IMR-90 (cell line): ENCODE measurements around the gene LRRC1. TPM values are rescaled to one million over a fixed set of nuclear protein-coding genes. Genes with fewer than 3 reads are reported as not detected.

ENCODE experiments used
- ATAC-seq: fragments of 200-7000 bp; cut with Tn5 transposase; 2 replicates; pipeline ENCODE4 v1.9.1; 2020; ENCODE audit warnings: low read depth, mild to moderate bottlenecking, moderate library complexity
- BruUV-seq: library from RNA; stranded (reverse); fragments of 400-500 nt; replicated peaks from 2 replicates; lab custom pipeline; 2021; lab: Mats Ljungman, UMichigan
- CTCF ChIA-PET: fragments of 300-600 bp; formaldehyde crosslinking; extraction: SDS; loops from one replicate; lab custom pipeline; 2021; ENCODE audit warnings: antibody characterized with exemption; lab: Yijun Ruan, JAX
- POLR2A ChIA-PET: fragments of 300-600 bp; sonication (Branson Sonifier 250); formaldehyde crosslinking; loops from one replicate; lab custom pipeline; 2022; ENCODE audit warnings: antibody characterized with exemption; ENCODE audit not compliant: unreplicated experiment; lab: Charles Lee
- DNase-seq: peaks from one replicate; pipeline ENCODE4 v3.0.0; 2013
- H2AFZ ChIP-seq: replicated peaks from 2 replicates; pipeline ENCODE3; 2013; ENCODE audit warnings: low read length, mild to moderate bottlenecking; ENCODE audit not compliant: poor library complexity
- H2AK5ac ChIP-seq: 2 replicates; pipeline ENCODE4 v1.6.1; 2013; ENCODE audit warnings: low read depth, low read length, inconsistent platforms
- H2AK9ac ChIP-seq: replicated peaks from 2 replicates; pipeline ENCODE3; 2013; ENCODE audit warnings: mild to moderate bottlenecking, low read depth, low read length, moderate library complexity; ENCODE audit not compliant: poor library complexity
- H2BK120ac ChIP-seq: 2 replicates; pipeline ENCODE4 v1.6.1; 2013; ENCODE audit warnings: low read depth, low read length, inconsistent platforms
- H2BK15ac ChIP-seq: 3 replicates; pipeline ENCODE4 v1.6.1; 2013; ENCODE audit warnings: low read depth, low read length, inconsistent platforms
- H2BK20ac ChIP-seq: 2 replicates; pipeline ENCODE4 v1.6.1; 2013; ENCODE audit warnings: low read depth, mild to moderate bottlenecking, inconsistent platforms, low read length, moderate library complexity
- H2BK5ac ChIP-seq: 2 replicates; pipeline ENCODE4 v1.6.1; 2013; ENCODE audit warnings: mild to moderate bottlenecking, low read depth, low read length, inconsistent platforms; ENCODE audit not compliant: poor library complexity, severe bottlenecking
- H3K14ac ChIP-seq: replicated peaks from 2 replicates; pipeline ENCODE4 v1.6.1; 2013; ENCODE audit warnings: low read depth, low read length, inconsistent platforms
- H3K18ac ChIP-seq: 2 replicates; pipeline ENCODE4 v1.6.1; 2013; ENCODE audit warnings: low read depth, low read length, control low read depth
- H3K23ac ChIP-seq: 2 replicates; pipeline ENCODE4 v1.6.1; 2013; ENCODE audit warnings: low read depth, low read length, inconsistent platforms
- H3K27ac ChIP-seq: 2 replicates; pipeline ENCODE4 v1.5.1; 2013; ENCODE audit warnings: mild to moderate bottlenecking, control low read depth, low read length; ENCODE audit not compliant: insufficient read depth
- H3K27me3 ChIP-seq: 2 replicates; pipeline ENCODE4 v1.6.1; 2013; ENCODE audit warnings: low read length; ENCODE audit not compliant: control insufficient read depth, insufficient read depth
- H3K36me3 ChIP-seq: 2 replicates; pipeline ENCODE4 v1.6.1; 2013; ENCODE audit warnings: low read length, mixed read lengths; ENCODE audit not compliant: control insufficient read depth, insufficient read depth
- H3K4ac ChIP-seq: 2 replicates; pipeline ENCODE4 v1.6.1; 2013; ENCODE audit warnings: low read depth, low read length, inconsistent platforms
- H3K4me1 ChIP-seq: 2 replicates; pipeline ENCODE4 v1.6.1; 2013; ENCODE audit warnings: low read length, mixed read lengths; ENCODE audit not compliant: control insufficient read depth, insufficient read depth
- H3K4me2 ChIP-seq: 2 replicates; pipeline ENCODE4 v1.6.1; 2013; ENCODE audit warnings: low read depth, mild to moderate bottlenecking, control low read depth, low read length, moderate library complexity
- H3K4me3 ChIP-seq: 2 replicates; pipeline ENCODE4 v1.5.1; 2013; ENCODE audit warnings: low read depth, mild to moderate bottlenecking, control low read depth, low read length, moderate library complexity; ENCODE audit not compliant: insufficient read depth
- H3K56ac ChIP-seq: 2 replicates; pipeline ENCODE4 v1.6.1; 2013; ENCODE audit warnings: low read length, inconsistent platforms; ENCODE audit not compliant: insufficient read depth; ENCODE audit errors: extremely low read depth
- H3K79me1 ChIP-seq, 2 experiments: 2 replicates each; pipeline ENCODE4 v1.6.1; 2013; ENCODE audit warnings: low read length in 2 of 2, inconsistent platforms in 1 of 2, low read depth in 1 of 2
- H3K9ac ChIP-seq: 2 replicates; pipeline ENCODE4 v1.6.1; 2013; ENCODE audit warnings: low read depth, low read length, control low read depth
- H3K9me1 ChIP-seq: 2 replicates; pipeline ENCODE4 v1.6.1; 2013; ENCODE audit warnings: low read length, inconsistent platforms; ENCODE audit not compliant: insufficient read depth
- H3K9me3 ChIP-seq: 2 replicates; pipeline ENCODE4 v1.6.1; 2013; ENCODE audit warnings: low read length; ENCODE audit not compliant: control insufficient read depth, insufficient read depth
- H4K20me1 ChIP-seq: 2 replicates; pipeline ENCODE4 v1.6.1; 2013; ENCODE audit warnings: low read length, inconsistent platforms; ENCODE audit not compliant: insufficient read depth
- H4K5ac ChIP-seq: 2 replicates; pipeline ENCODE4 v1.6.1; 2013; ENCODE audit warnings: mild to moderate bottlenecking, low read depth, low read length, control low read depth
- H4K8ac ChIP-seq, 2 experiments: 2 replicates each; pipeline ENCODE4 v1.6.1; 2013; ENCODE audit warnings: low read depth in 2 of 2, low read length in 2 of 2, control low read depth in 1 of 2, inconsistent platforms in 1 of 2
- H4K91ac ChIP-seq: 2 replicates; pipeline ENCODE4 v1.6.1; 2013; ENCODE audit warnings: low read depth, low read length, inconsistent platforms; ENCODE audit not compliant: insufficient read depth
- BHLHE40 ChIP-seq: fragments of 150-350 bp; IDR thresholded peaks from 2 replicates; pipeline ENCODE4 v1.6.1; 2016; ENCODE audit warnings: mild to moderate bottlenecking, low read depth, low read length
- CEBPB ChIP-seq: IDR thresholded peaks from 2 replicates; pipeline ENCODE4 v1.6.1; 2012; ENCODE audit warnings: low read depth, low read length, improper control_type of control experiment
- CHD1 ChIP-seq: IDR thresholded peaks from 2 replicates; pipeline ENCODE4 v1.6.1; 2012; ENCODE audit warnings: low read depth, low read length, improper control_type of control experiment
- CTCF ChIP-seq: conservative IDR thresholded peaks from 2 replicates; pipeline ENCODE4 v1.5.1; 2012; ENCODE audit warnings: mild to moderate bottlenecking, low read depth, low read length, improper control_type of control experiment
- ELK1 ChIP-seq: fragments of 150-350 bp; IDR thresholded peaks from 2 replicates; pipeline ENCODE4 v1.6.1; 2016; ENCODE audit warnings: low read depth, mild to moderate bottlenecking, low read length, moderate library complexity, borderline replicate concordance
- FOS ChIP-seq: fragments of 150-350 bp; IDR thresholded peaks from 2 replicates; pipeline ENCODE4 v1.6.1; 2016; ENCODE audit warnings: low read depth, low read length
- MAFK ChIP-seq: IDR thresholded peaks from 2 replicates; pipeline ENCODE4 v1.6.1; 2012; ENCODE audit warnings: low read depth, low read length, improper control_type of control experiment
- MXI1 ChIP-seq: IDR thresholded peaks from 2 replicates; pipeline ENCODE4 v1.6.1; 2012; ENCODE audit warnings: low read depth, mild to moderate bottlenecking, low read length, moderate library complexity, borderline replicate concordance
- NFE2L2 ChIP-seq: fragments of 150-350 bp; IDR thresholded peaks from 2 replicates; pipeline ENCODE4 v1.6.1; 2016; ENCODE audit warnings: low read depth, mild to moderate bottlenecking, low read length
- POLR2A ChIP-seq: IDR thresholded peaks from 2 replicates; pipeline ENCODE4 v1.6.1; 2012; ENCODE audit warnings: mild to moderate bottlenecking, low read depth, low read length
- RAD21 ChIP-seq: IDR thresholded peaks from 2 replicates; pipeline ENCODE4 v1.6.1; 2012; ENCODE audit warnings: low read length, improper control_type of control experiment
- RCOR1 ChIP-seq: IDR thresholded peaks from 2 replicates; pipeline ENCODE4 v1.6.1; 2012; ENCODE audit warnings: mild to moderate bottlenecking, low read length, improper control_type of control experiment; ENCODE audit not compliant: insufficient replicate concordance
- RFX5 ChIP-seq: IDR thresholded peaks from 2 replicates; pipeline ENCODE4 v1.8.0; 2012; ENCODE audit warnings: low read depth, mild to moderate bottlenecking, low read length, moderate library complexity
- SMC3 ChIP-seq: fragments of 150-350 bp; IDR thresholded peaks from 2 replicates; pipeline ENCODE4 v1.6.1; 2016; ENCODE audit warnings: low read depth, mild to moderate bottlenecking, antibody characterized with exemption, low read length, moderate library complexity
- USF2 ChIP-seq: fragments of 150-350 bp; IDR thresholded peaks from 2 replicates; pipeline ENCODE4 v1.6.1; 2017; ENCODE audit warnings: mild to moderate bottlenecking, antibody characterized with exemption, low read length, low read depth
- WGBS, 2 experiments: methylation state at CpG; one replicate each; pipeline versions ENCODE4 v1.1.5 to v1.1.7; 2013; ENCODE audit warnings: missing lambda C conversion rate in 2 of 2; ENCODE audit not compliant: insufficient read length in 1 of 2; ENCODE audit errors: extremely low coverage in 2 of 2; 5-methylcytosine and 5-hydroxymethylcytosine counted together
- dilution Hi-C: fragments of 300-500 bp; cut with HindIII; formaldehyde crosslinking; loops from one replicate; pipeline ENCODE4 v1.14.3; 2018; ENCODE audit warnings: low sequenced_read_pairs; ENCODE audit not compliant: unreplicated experiment
- in situ Hi-C: fragments of 300-500 bp; cut with MboI; formaldehyde crosslinking; loops from 3 replicates; pipeline ENCODE4 v1.14.3; 2019; ENCODE audit warnings: low sequenced_read_pairs, inconsistent platforms, mixed read lengths
- intact Hi-C: fragments of 100-400 bp; cut with micrococcal nuclease; formaldehyde crosslinking; loops from 2 replicates; pipeline ENCODE4 v1.10.0; 2022
- polyA plus RNA-seq, 3 experiments: library from polyadenylated mRNA; depleted of rRNA; stranded (reverse); fragments of >200 nt; gene quantifications; 2 replicates each; pipeline ENCODE4 v1.2.3, GENCODE V29; 2012; ENCODE audit warnings: low replicate concordance in 1 of 3
- total RNA-seq: library from RNA; depleted of rRNA; stranded (reverse); fragments of >200 nt; gene quantifications from 2 replicates; pipeline ENCODE4 v1.2.3, GENCODE V29; 2012

LRRC1 gene
- total and polyA plus RNA-seq, 2 of the 4 experiments (the other 2 are of a cell fraction) = 5.1 to 6.1 TPM

- Histone ChIP-seq H3K14ac (peak overlapping the region; percentile 13; the same call in 1 of the 2 replicates), H3K4me1 (peaks cover 9% of the 10 kb centered on the region), H3K4me2 (no peak overlapping the region), H2BK15ac (no peak overlapping the region), H2AK9ac (peak overlapping the region; percentile 8), H3K9ac (no peak overlapping the region), H4K5ac (no peak overlapping the region), H3K4ac (peak overlapping the region; percentile 19; the same call in 1 of the 2 replicates), H4K91ac (no peak overlapping the region), H3K9me3 (no peaks in the 10 kb centered on the region), H3K56ac (no peak overlapping the region), H3K9me1 (peaks cover 8% of the 10 kb centered on the region; the same call in 1 of the 2 replicates), H2BK5ac (no peak overlapping the region), H3K36me3 (no peaks in the 10 kb centered on the region; the same call in 1 of the 2 replicates), H3K18ac (no peak overlapping the region), H3K27ac (no peak overlapping the region), H2AK5ac (no peak overlapping the region), H4K8ac (no peak overlapping the region), H3K4me3 (no peak overlapping the region), H2BK20ac (no peak overlapping the region), H3K79me1 (peaks cover 0 to 10% of the 10 kb centered on the region in 2 experiments; a peak in 2 of 4 replicates), H3K23ac (0 out of 2 replicates have a peak overlapping the region, but pooled peaks have one; percentile 13), H2BK120ac (no peak overlapping the region), H4K20me1 (no peaks in the 10 kb centered on the region; the same call in 1 of the 2 replicates), H3K27me3 (no peaks in the 10 kb centered on the region), H2AFZ (no peak overlapping the region)
- DNase-seq = peak; percentile 61
- dilution Hi-C loops = no loop called here
- TF ChIP-seq MAFK (no peak), BHLHE40 (no peak), SMC3 (no peak), RAD21 (no peak), CEBPB (no peak), NFE2L2 (no peak), FOS (no peak), ELK1 (no peak), RCOR1 (no peak), RFX5 (no peak), POLR2A (no peak), MXI1 (no peak), USF2 (no peak), CTCF (no peak), CHD1 (no peak)
- no TSS peak for BruUV-seq
- in situ Hi-C loops = no loop called here
- intact Hi-C loops = no loop called here
- no CpG with 5 or more reads among the region's 2 CpGs for WGBS, 2 experiments
- no peak for ATAC-seq
- POLR2A ChIA-PET = no interaction called here
- CTCF ChIA-PET = no interaction called here
Measured at GRCh38 chr6:53894091-53894490, 99.3 kb downstream of the LRRC1 start.
